PC-3 (cell line): ENCODE results near the gene HOXA10. TPM values are rescaled to one million over a fixed set of nuclear protein-coding genes. Genes with fewer than 3 reads are reported as not detected.

Source experiments
- ATAC-seq: fragments of 200-7000 bp; cut with Tn5 transposase; 2 replicates; pipeline ENCODE4 v1.9.1; 2020; ENCODE audit warnings: mild to moderate bottlenecking, moderate library complexity
- BruUV-seq: library from RNA; stranded (reverse); fragments of 400-500 nt; replicated peaks from 2 replicates; lab custom pipeline; 2021; lab: Mats Ljungman, UMichigan
- CTCF ChIA-PET: fragments of 300-600 bp; sonication (Branson Sonifier 250); formaldehyde crosslinking; loops from one replicate; lab custom pipeline; 2022; ENCODE audit warnings: antibody characterized with exemption; lab: Charles Lee
- POLR2A ChIA-PET: fragments of 300-600 bp; sonication (Branson Sonifier 250); formaldehyde crosslinking; loops from one replicate; lab custom pipeline; 2022; ENCODE audit warnings: antibody characterized with exemption; ENCODE audit not compliant: unreplicated experiment; lab: Charles Lee
- DNase-seq: peaks from one replicate; pipeline ENCODE4 v3.0.0-alpha.2; 2015
- H2AFZ ChIP-seq: fragments of 300-600 bp; sonication (generic); 2 replicates; pipeline ENCODE4 v1.6.0; 2016; ENCODE audit warnings: antibody characterized with exemption, low read length
- H3F3A ChIP-seq: fragments of 300-600 bp; sonication (generic); one replicate; pipeline ENCODE4 v1.6.0; 2017; ENCODE audit warnings: antibody characterized with exemption, low read length, control low read depth, mild to moderate bottlenecking; ENCODE audit not compliant: unreplicated experiment
- H3K27ac ChIP-seq: fragments of 300-600 bp; sonication (generic); 2 replicates; pipeline ENCODE4 v1.5.1; 2016; ENCODE audit warnings: mild to moderate bottlenecking, low read length
- H3K27me3 ChIP-seq: fragments of 300-600 bp; sonication (generic); 2 replicates; pipeline ENCODE4 v1.6.1; 2016; ENCODE audit warnings: low read length, mixed read lengths
- H3K36me3 ChIP-seq: fragments of 300-600 bp; sonication (generic); 2 replicates; pipeline ENCODE4 v1.6.1; 2016; ENCODE audit warnings: low read depth, mixed run types, low read length, mixed read lengths
- H3K4me1 ChIP-seq: fragments of 300-600 bp; sonication (generic); 2 replicates; pipeline ENCODE4 v1.5.1; 2016; ENCODE audit warnings: low read length; ENCODE audit not compliant: insufficient read depth
- H3K4me2 ChIP-seq: fragments of 300-600 bp; sonication (generic); 2 replicates; pipeline ENCODE4 v1.6.0; 2016; ENCODE audit warnings: low read length
- H3K4me3 ChIP-seq: fragments of 300-600 bp; sonication (generic); 2 replicates; pipeline ENCODE4 v1.5.1; 2016; ENCODE audit warnings: mild to moderate bottlenecking, low read length, mixed read lengths
- H3K79me2 ChIP-seq: fragments of 300-600 bp; sonication (generic); 2 replicates; pipeline ENCODE4 v1.6.1; 2017; ENCODE audit warnings: low read length, mixed read lengths
- H3K9ac ChIP-seq: fragments of 300-600 bp; sonication (generic); 2 replicates; pipeline ENCODE4 v1.6.0; 2016; ENCODE audit warnings: mild to moderate bottlenecking, low read length
- H3K9me2 ChIP-seq: fragments of 300-600 bp; sonication (generic); replicated peaks from 2 replicates; pipeline ENCODE4 v1.6.1; 2016; ENCODE audit warnings: mixed run types, low read length, mixed read lengths
- H3K9me3 ChIP-seq: fragments of 300-600 bp; sonication (generic); 2 replicates; pipeline ENCODE4 v1.6.1; 2016; ENCODE audit warnings: low read length, mixed read lengths
- H4K20me1 ChIP-seq: fragments of 300-600 bp; sonication (generic); 2 replicates; pipeline ENCODE4 v1.6.1; 2016; ENCODE audit warnings: low read length, mixed read lengths
- CTCF ChIP-seq: fragments of 300-600 bp; sonication (generic); conservative IDR thresholded peaks from 2 replicates; pipeline ENCODE4 v1.5.1; 2017; ENCODE audit warnings: antibody characterized with exemption, low read depth, mild to moderate bottlenecking, low read length
- EZH2 ChIP-seq: fragments of 300-600 bp; sonication (generic); IDR thresholded peaks from one replicate; pipeline ENCODE4 v1.6.1; 2017; ENCODE audit warnings: antibody characterized with exemption, mild to moderate bottlenecking, low read length; ENCODE audit not compliant: unreplicated experiment
- EZH2phosphoT487 ChIP-seq: fragments of 300-600 bp; sonication (generic); IDR thresholded peaks from 2 replicates; pipeline ENCODE4 v1.6.1; 2018; ENCODE audit warnings: mild to moderate bottlenecking, antibody characterized with exemption, low read length, borderline replicate concordance
- intact Hi-C: fragments of 100-400 bp; cut with micrococcal nuclease; formaldehyde crosslinking; loops from 2 replicates; pipeline ENCODE4 v1.9.0; 2023
- total RNA-seq: library from RNA; depleted of rRNA; stranded (reverse); fragments of >200 nt; gene quantifications from 2 replicates; pipeline ENCODE4 v1.2.3, GENCODE V29; 2014

The HOXA10 gene
- total RNA-seq, 1 experiment from 2014 or later: 46.1 TPM

GRCh38 chr7:27128776-27129728 is 45.1 kb downstream of the HOXA10 start:
- ATAC-seq (no peak), DNase-seq (no peak)
- no peak overlapping the region for H3K9ac ChIP-seq
- ChIA-PET POLR2A (no interaction called here), CTCF (no interaction called here)
- no peak for TF ChIP-seq EZH2
- TF ChIP-seq EZH2phosphoT487: no peak
- no peak for TF ChIP-seq CTCF
- H3K4me3 ChIP-seq: peak overlapping the region; percentile 77
- no peaks in the 10 kb centered on the region for H4K20me1 ChIP-seq
- peaks cover 29% of the 10 kb centered on the region for H3K4me1 ChIP-seq
- H3K27ac ChIP-seq: no peak overlapping the region
- no peaks in the 10 kb centered on the region for H3F3A ChIP-seq
- no peaks in the 10 kb centered on the region for H3K9me2 ChIP-seq
- peak overlapping the region; percentile 88 for H3K4me2 ChIP-seq
- intact Hi-C loops: no loop called here
- peak overlapping the region; percentile 78; the same call in 1 of the 2 replicates for H2AFZ ChIP-seq
- TSS peak; percentile 32 for BruUV-seq
- no peaks in the 10 kb centered on the region for H3K36me3 ChIP-seq
- no peaks in the 10 kb centered on the region for H3K9me3 ChIP-seq
- H3K79me2 ChIP-seq: peaks cover 40% of the 10 kb centered on the region
- H3K27me3 ChIP-seq: no peaks in the 10 kb centered on the region

GRCh38 chr7:27128034-27128433 is 46.1 kb downstream of the HOXA10 start:
- CTCF ChIA-PET: interaction anchor here (0.6 kb wide), 1 partner anchor 78 kb away, joined by 3 read pairs; no protein-coding TSS in a partner anchor
- TF ChIP-seq EZH2: no peak
- TF ChIP-seq CTCF: no peak
- TF ChIP-seq EZH2phosphoT487: no peak
- H3K27ac ChIP-seq: no peak overlapping the region

More at GRCh38 chr7:27128034-27128433, 46.1 kb downstream of the HOXA10 start:
- no peak overlapping the region for H3K4me2 ChIP-seq
- no peaks in the 10 kb centered on the region for H3K36me3 ChIP-seq
- intact Hi-C loops: no loop called here
- no peak overlapping the region for H2AFZ ChIP-seq
- H3K4me3 ChIP-seq: no peak overlapping the region
- H3F3A ChIP-seq: no peaks in the 10 kb centered on the region
- no peaks in the 10 kb centered on the region for H4K20me1 ChIP-seq
- BruUV-seq: no TSS peak
- H3K4me1 ChIP-seq: peaks cover 19% of the 10 kb centered on the region
- ATAC-seq (no peak), DNase-seq (no peak)
- H3K27me3 ChIP-seq: no peaks in the 10 kb centered on the region
- H3K9ac ChIP-seq: no peak overlapping the region
- H3K79me2 ChIP-seq: peaks cover 31% of the 10 kb centered on the region
- H3K9me3 ChIP-seq: no peaks in the 10 kb centered on the region
- POLR2A ChIA-PET: no interaction called here
- H3K9me2 ChIP-seq: no peaks in the 10 kb centered on the region
